NB4 (cell line): ENCODE results near the gene PEX26.

ENCODE experiments used
- CTCF ChIP-seq: IDR thresholded peaks from one replicate; pipeline ENCODE4 v1.5.1; 2012; ENCODE audit warnings: low read depth, low read length
- MAX ChIP-seq: IDR thresholded peaks from 2 replicates; pipeline ENCODE4 v1.6.1; 2011; ENCODE audit warnings: low read depth, low read length
- MYC ChIP-seq: IDR thresholded peaks from 2 replicates; pipeline ENCODE4 v1.6.1; 2011; ENCODE audit warnings: low read depth, low read length
- POLR2A ChIP-seq: IDR thresholded peaks from 2 replicates; pipeline ENCODE4 v1.6.1; 2011; ENCODE audit warnings: mild to moderate bottlenecking; ENCODE audit not compliant: insufficient read length; ENCODE audit errors: extremely low read depth

- no peak for TF ChIP-seq CTCF
- no peak for TF ChIP-seq POLR2A
- TF ChIP-seq MAX, result no peak
- no peak for TF ChIP-seq MYC
Measured at GRCh38 chr22:18082467-18082866, 4.7 kb downstream of the PEX26 start.
